ENCODE measurements around the gene RHBDD2. TPM values are rescaled to one million over a fixed set of nuclear protein-coding genes. Genes with fewer than 3 reads are reported as not detected.
A peak's percentile ranks its signal among the peaks of the same experiment; 100 is the strongest.

The RHBDD2 gene
- total and polyA plus RNA-seq, 12 donors, result 123 to 575 (median 228) TPM

DNA sequence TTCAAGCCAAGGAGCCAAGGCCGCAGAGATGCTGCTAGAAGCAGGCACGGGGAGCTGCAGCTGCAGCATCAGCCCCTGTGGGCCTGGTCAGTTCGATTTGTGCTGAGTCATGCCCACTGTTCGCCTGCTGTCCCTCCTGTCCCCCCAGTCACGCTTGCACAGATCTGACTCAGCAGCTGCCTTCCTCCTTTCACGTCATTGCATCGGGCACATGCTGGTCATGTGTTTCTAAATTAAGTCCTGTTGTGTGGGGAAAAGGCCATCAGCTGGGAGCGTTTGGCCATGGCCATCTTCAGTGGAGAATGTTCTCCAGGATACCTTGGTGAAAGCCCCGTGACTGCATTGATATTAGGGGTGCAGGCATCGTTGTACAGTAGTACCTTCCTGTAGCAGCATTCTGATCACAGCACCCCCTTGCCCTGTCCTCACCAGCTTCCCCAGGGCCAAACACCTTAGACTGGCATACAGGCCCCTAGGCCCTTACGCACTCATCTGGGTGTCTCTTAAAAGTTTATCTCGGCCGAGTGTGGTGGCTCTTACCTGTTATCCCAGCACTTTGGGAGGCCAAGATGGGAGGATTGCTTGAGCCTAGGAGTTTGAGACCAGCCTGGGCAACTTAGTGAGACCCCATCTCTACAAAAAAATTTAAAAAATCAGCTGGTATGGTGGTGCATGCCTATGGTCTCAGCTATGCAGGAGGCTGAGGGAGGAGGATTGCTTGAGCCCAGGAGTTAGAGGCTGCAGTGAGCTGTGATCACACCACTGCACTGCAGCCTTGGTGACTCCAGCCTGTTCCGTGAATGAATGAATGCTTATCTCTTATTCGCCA lies 59.3 kb downstream of the RHBDD2 start:
- H3K27me3 ChIP-seq, result no peaks in the 10 kb centered on the region
- peaks cover 27 to 48% of the 10 kb centered on the region in 2 donors for H3K4me1 ChIP-seq (replicated peaks in 1 of 2)
- peak overlapping the region; percentile 73 to 98 (median 89) for H3K27ac ChIP-seq
- peak; percentile 91 to 98 (median 97) for DNase-seq
- peaks cover 0 to 5% of the 10 kb centered on the region in 2 donors for H3K36me3 ChIP-seq (replicated peaks in 1 of 2)
- intact Hi-C loops (cut with DNase I), result no loop called here
- WGBS, 4 donors, result 45 to 54% (median 50%) methylated on average over 12 to 15 of the region's 15 CpGs
- H3K4me3 ChIP-seq, result no peak overlapping the region
- TF ChIP-seq, protein P1, sequence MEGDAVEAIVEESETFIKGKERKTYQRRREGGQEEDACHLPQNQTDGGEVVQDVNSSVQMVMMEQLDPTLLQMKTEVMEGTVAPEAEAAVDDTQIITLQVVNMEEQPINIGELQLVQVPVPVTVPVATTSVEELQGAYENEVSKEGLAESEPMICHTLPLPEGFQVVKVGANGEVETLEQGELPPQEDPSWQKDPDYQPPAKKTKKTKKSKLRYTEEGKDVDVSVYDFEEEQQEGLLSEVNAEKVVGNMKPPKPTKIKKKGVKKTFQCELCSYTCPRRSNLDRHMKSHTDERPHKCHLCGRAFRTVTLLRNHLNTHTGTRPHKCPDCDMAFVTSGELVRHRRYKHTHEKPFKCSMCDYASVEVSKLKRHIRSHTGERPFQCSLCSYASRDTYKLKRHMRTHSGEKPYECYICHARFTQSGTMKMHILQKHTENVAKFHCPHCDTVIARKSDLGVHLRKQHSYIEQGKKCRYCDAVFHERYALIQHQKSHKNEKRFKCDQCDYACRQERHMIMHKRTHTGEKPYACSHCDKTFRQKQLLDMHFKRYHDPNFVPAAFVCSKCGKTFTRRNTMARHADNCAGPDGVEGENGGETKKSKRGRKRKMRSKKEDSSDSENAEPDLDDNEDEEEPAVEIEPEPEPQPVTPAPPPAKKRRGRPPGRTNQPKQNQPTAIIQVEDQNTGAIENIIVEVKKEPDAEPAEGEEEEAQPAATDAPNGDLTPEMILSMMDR (IDR thresholded peaks at IDR 0.05), result no peak
- peak in 1 of 2 donors; percentile 73 for TF ChIP-seq POLR2A (IDR thresholded peaks at IDR 0.05)
- no peaks in the 10 kb centered on the region for H3K9me3 ChIP-seq (replicated peaks in 1 of 3)

Small RNAs within 50 kb of the gene (microRNA-seq; reads per million reads assigned to microRNA genes)
- 1.7 to 3.8 (median 2.2) reads per million in 3 donors for gene MIR4651

Other genes with a start within 250 kb of the RHBDD2 start
- gene HIP1, start 140.1 kb upstream of the RHBDD2 start, total RNA-seq, result 10 to 100 TPM; 24.3 to 48.9 (median 34.0) TPM
- 10 to 100 TPM in 1 of 3 donors, 1 to 10 TPM in 2; 5.9 to 18.2 (median 9.7) TPM for gene HIP1, start 140.1 kb upstream of the RHBDD2 start, polyA plus RNA-seq
- 1 to 10 TPM in 4 of 9 donors, under 1 TPM in 2, not detected in 3; 0.44 to 1.7 (median 1.4) TPM for gene CCL26, start 106.8 kb upstream of the RHBDD2 start, total RNA-seq
- 1 to 10 TPM; 1.2 to 9.5 (median 5.2) TPM for gene CCL26, start 106.8 kb upstream of the RHBDD2 start, polyA plus RNA-seq
- 1 to 10 TPM in 2 of 9 donors, under 1 TPM in 1, not detected in 6; 0.91 to 4.0 (median 2.1) TPM for gene CCL24, start 65.2 kb upstream of the RHBDD2 start, total RNA-seq
- gene CCL24, start 65.2 kb upstream of the RHBDD2 start, polyA plus RNA-seq, result under 1 TPM in 1 of 3 donors, not detected in 2; 0.64 TPM
- 1,000 to 10,000 TPM in 1 of 9 donors, 100 to 1,000 TPM in 8; 268 to 1,301 (median 582) TPM for gene POR, start 36.1 kb downstream of the RHBDD2 start, total RNA-seq
- 100 to 1,000 TPM; 442 to 981 (median 731) TPM for gene POR, start 36.1 kb downstream of the RHBDD2 start, polyA plus RNA-seq
- 100 to 1,000 TPM in 4 of 9 donors, 10 to 100 TPM in 5; 51.4 to 277 (median 81.1) TPM for gene TMEM120A, start 115.6 kb downstream of the RHBDD2 start, total RNA-seq
- gene TMEM120A, start 115.6 kb downstream of the RHBDD2 start, polyA plus RNA-seq, result 100 to 1,000 TPM; 197 to 260 (median 227) TPM
- gene STYXL1, start 169.0 kb downstream of the RHBDD2 start, total RNA-seq, result 10 to 100 TPM; 20.9 to 70.7 (median 43.3) TPM
- 10 to 100 TPM; 54.1 to 82.0 (median 64.2) TPM for gene STYXL1, start 169.0 kb downstream of the RHBDD2 start, polyA plus RNA-seq
- gene MDH2, start 169.1 kb downstream of the RHBDD2 start, total RNA-seq, result 100 to 1,000 TPM; 140 to 359 (median 217) TPM
- gene MDH2, start 169.1 kb downstream of the RHBDD2 start, polyA plus RNA-seq, result 100 to 1,000 TPM in 1 of 3 donors, 10 to 100 TPM in 2; 42.5 to 284 (median 60.3) TPM